K562 (cell line): ENCODE results near the gene LRRC59. TPM values are rescaled to one million over a fixed set of nuclear protein-coding genes. Genes with fewer than 3 reads are reported as not detected.
"Not testable (repeated sequence)": the region's sequence is repeated elsewhere in the genome, so short reads cannot be mapped to it uniquely, and the experiment has no call there.

Experiments
- ATAC-seq: fragments of 200-7000 bp; cut with Tn5 transposase; 3 replicates; pipeline ENCODE4 v1.9.1; 2020; ENCODE audit warnings: moderate library complexity
- BruUV-seq: library from RNA; stranded (reverse); fragments of 400-500 nt; replicated peaks from 2 replicates; lab custom pipeline; 2021; lab: Mats Ljungman, UMichigan
- CTCF ChIA-PET: fragments of 300-600 bp; formaldehyde crosslinking; extraction: SDS; loops from one replicate; lab custom pipeline; 2021; ENCODE audit warnings: low intra/inter-chr PET ratio; lab: Yijun Ruan, JAX
- POLR2A ChIA-PET: fragments of 300-600, 350-650 bp; sonication (Branson Sonifier 250); formaldehyde crosslinking; extraction: SDS; loops from one replicate; lab custom pipeline; 2021; ENCODE audit warnings: antibody characterized with exemption, inconsistent platforms; lab: Yijun Ruan, JAX
- DNase-seq, 4 experiments: peaks; one replicate each; pipeline versions ENCODE4 v3.0.0 to v3.0.0-alpha.2; 2011 to 2018; ENCODE audit warnings: low spot score in 3 of 4, mixed read lengths in 3 of 4; ENCODE audit errors: extremely low read depth in 1 of 4
- FAIRE-seq: peaks from 2 replicates; lab custom pipeline; 2011; peaks lifted over from hg19 to GRCh38; lab: Jason Lieb, UNC
- H2AFZ ChIP-seq: 2 replicates; pipeline ENCODE4 v1.6.0; 2011; ENCODE audit warnings: low read depth, low read length, control low read depth, inconsistent platforms
- H3K27ac ChIP-seq: fragments of 200-600 bp; 3 replicates; pipeline ENCODE4 v1.8.0; 2011; ENCODE audit warnings: low read depth, mild to moderate bottlenecking, control low read depth, inconsistent platforms, low read length, moderate library complexity, mixed read lengths; ENCODE audit errors: extremely low read depth
- H3K27me3 ChIP-seq, 2 experiments: fragments of 300-600 bp in 1 of 2; 2 replicates in 1 of 2; 3 replicates in 1 of 2; pipeline versions ENCODE4 v1.6.0 to v1.8.0; 2011; ENCODE audit warnings: inconsistent platforms in 2 of 2, low read length in 2 of 2, mild to moderate bottlenecking in 1 of 2, mixed read lengths in 1 of 2, moderate library complexity in 1 of 2; ENCODE audit not compliant: control insufficient read depth in 2 of 2, insufficient read depth in 2 of 2
- H3K36me3 ChIP-seq: fragments of 300-600 bp; 3 replicates; pipeline ENCODE4 v1.8.0; 2011; ENCODE audit warnings: mild to moderate bottlenecking, low read length, inconsistent platforms; ENCODE audit not compliant: control insufficient read depth, insufficient read depth
- H3K4me1 ChIP-seq, 2 experiments: fragments of 200-600 bp in 1 of 2; replicated peaks in 1 of 2; 2 replicates in 1 of 2; 3 replicates in 1 of 2; pipeline versions ENCODE4 v1.5.1 to v1.8.0; 2011; ENCODE audit warnings: inconsistent platforms in 2 of 2, low read length in 2 of 2, mild to moderate bottlenecking in 1 of 2, mixed read lengths in 1 of 2, moderate library complexity in 1 of 2; ENCODE audit not compliant: control insufficient read depth in 2 of 2, insufficient read depth in 2 of 2
- H3K4me2 ChIP-seq: 2 replicates; pipeline ENCODE4 v1.6.1; 2011; ENCODE audit warnings: low read length, control low read depth, inconsistent platforms, mixed read lengths; ENCODE audit not compliant: insufficient read depth
- H3K4me3 ChIP-seq: fragments of 200-600 bp; sonication (generic), shearing (Covaris generic); 2 replicates; pipeline ENCODE4 v1.5.1; 2016; ENCODE audit warnings: control low read depth, inconsistent platforms
- H3K79me2 ChIP-seq: fragments of 200-600 bp; 3 replicates; pipeline ENCODE4 v1.8.0; 2011; ENCODE audit warnings: low read length, inconsistent platforms; ENCODE audit not compliant: control insufficient read depth, insufficient read depth
- H3K9ac ChIP-seq, 2 experiments: 2 replicates each; pipeline versions ENCODE4 v1.6.0 to v1.6.1; 2011; ENCODE audit warnings: low read depth in 2 of 2, low read length in 2 of 2, control low read depth in 1 of 2, inconsistent platforms in 1 of 2, mild to moderate bottlenecking in 1 of 2, mixed read lengths in 1 of 2; ENCODE audit not compliant: insufficient read depth in 1 of 2
- H3K9me1 ChIP-seq: one replicate; pipeline ENCODE4 v1.6.0; 2011; ENCODE audit warnings: inconsistent platforms, mild to moderate bottlenecking, low read length, moderate library complexity; ENCODE audit not compliant: control insufficient read depth, insufficient read depth
- H3K9me3 ChIP-seq: replicated peaks from 2 replicates; pipeline ENCODE4 v1.5.1; 2011; ENCODE audit warnings: low read depth, low read length, inconsistent platforms; ENCODE audit not compliant: control insufficient read depth, insufficient read depth
- H4K20me1 ChIP-seq: replicated peaks from 2 replicates; pipeline ENCODE4 v1.6.1; 2011; ENCODE audit warnings: low read length, inconsistent platforms, mixed read lengths; ENCODE audit not compliant: control insufficient read depth, insufficient read depth
- CEBPB ChIP-seq: fragments of 450-650 bp; IDR thresholded peaks from 2 replicates; pipeline ENCODE4 v1.6.1; 2016; ENCODE audit warnings: missing genetic modification characterization, missing compliant biosample characterization
- CEBPG ChIP-seq, 3 experiments: fragments of 200-800 bp in 1 of 3; sonication (Bioruptor generic) in 1 of 3; sonication (generic) in 1 of 3; formaldehyde crosslinking in 1 of 3; IDR thresholded peaks in 2 of 3; conservative IDR thresholded peaks in 1 of 3; 2 replicates each; pipeline versions ENCODE4 v1.6.1 to v1.8.0; 2016 to 2022; ENCODE audit warnings: missing compliant biosample characterization in 2 of 3, missing genetic modification characterization in 2 of 3, mild to moderate bottlenecking in 1 of 3, missing genetic modification reagents in 1 of 3
- ERF ChIP-seq: fragments of 450-650 bp; formaldehyde crosslinking; IDR thresholded peaks from 2 replicates; pipeline ENCODE4 v1.4.0; 2020; ENCODE audit warnings: mild to moderate bottlenecking, mixed read lengths
- FOSL1 ChIP-seq: fragments of 200-800 bp; sonication (Bioruptor generic); conservative IDR thresholded peaks from 2 replicates; pipeline ENCODE4 v1.6.1; 2016; ENCODE audit warnings: missing genetic modification characterization, missing compliant biosample characterization
- POLR3G ChIP-seq: IDR thresholded peaks from 2 replicates; pipeline ENCODE4 v1.6.1; 2011; ENCODE audit not compliant: insufficient read length, insufficient replicate concordance; ENCODE audit errors: extremely low read depth
- RBFOX2 ChIP-seq: fragments of 200-400 bp; formaldehyde crosslinking; IDR thresholded peaks from 2 replicates; pipeline ENCODE4 v1.6.1; 2017; ENCODE audit warnings: low read depth, mild to moderate bottlenecking, low read length, moderate library complexity
- RCOR1 ChIP-seq, 2 experiments: IDR thresholded peaks; 2 replicates each; pipeline ENCODE4 v1.6.1; 2012; ENCODE audit warnings: low read depth in 2 of 2, low read length in 2 of 2, borderline replicate concordance in 1 of 2, improper control_type of control experiment in 1 of 2
- ZBTB8A ChIP-seq: fragments of 450-650 bp; IDR thresholded peaks from 2 replicates; pipeline ENCODE4 v1.6.1; 2018; ENCODE audit warnings: mild to moderate bottlenecking, moderate library complexity; ENCODE audit not compliant: partially characterized antibody
- ZNF589 ChIP-seq: fragments of 200-800 bp; sonication (Bioruptor generic); IDR thresholded peaks from 2 replicates; pipeline ENCODE4 v1.6.1; 2016; ENCODE audit warnings: low read depth, missing genetic modification characterization, missing compliant biosample characterization
- WGBS: fragments of 100-300 bp; shearing (Covaris generic); methylation state at CpG from one replicate; pipeline ENCODE4 v1.1.6; 2016; ENCODE audit warnings: low coverage, mixed read lengths; ENCODE audit not compliant: insufficient coverage; ENCODE audit errors: missing lambda C conversion rate; 5-methylcytosine and 5-hydroxymethylcytosine counted together
- in situ Hi-C: fragments of 300-500 bp; cut with MboI; formaldehyde crosslinking; loops from 4 replicates; pipeline ENCODE4 v1.15.0; 2018; ENCODE audit warnings: inconsistent platforms, mixed read lengths
- intact Hi-C: fragments of 100-400 bp; cut with micrococcal nuclease; formaldehyde crosslinking; loops from 2 replicates; pipeline ENCODE4 v1.14.2; 2022
- polyA plus RNA-seq, 8 experiments: library from polyadenylated mRNA; depleted of rRNA in 4 of 8; stranded (reverse) in 5 of 8; unstranded in 3 of 8; fragments of >200 nt; fragmentation: Nextera tagmentation in 2 of 8; fragmentation: Illumina TruSeq in 1 of 8; extraction: Ambion mirVana in 2 of 8; extraction: Trizol in 1 of 8; gene quantifications; 2 replicates each; pipeline versions ENCODE4 v1.2.1 to v1.2.3, GENCODE V29; 2011 to 2014; ENCODE audit warnings: inconsistent platforms in 1 of 8, missing spikeins in 1 of 8
- total RNA-seq, 7 experiments: library from RNA; depleted of rRNA in 6 of 7; stranded (reverse); fragments of >200 nt in 6 of 7; fragmentation: Illumina TruSeq in 2 of 7; extraction: Trizol in 2 of 7; gene quantifications; 2 replicates each; pipeline versions ENCODE4 v1.2.1 to v1.2.3, GENCODE V29; 2011 to 2021; ENCODE audit warnings: low replicate concordance in 1 of 7

LRRC59 gene
- total and polyA plus RNA-seq, 9 of the 15 experiments (the other 6 are each of a cell fraction or from before 2014, with no cell fraction given) = 27.8 to 244 (median 154) TPM

DNA sequence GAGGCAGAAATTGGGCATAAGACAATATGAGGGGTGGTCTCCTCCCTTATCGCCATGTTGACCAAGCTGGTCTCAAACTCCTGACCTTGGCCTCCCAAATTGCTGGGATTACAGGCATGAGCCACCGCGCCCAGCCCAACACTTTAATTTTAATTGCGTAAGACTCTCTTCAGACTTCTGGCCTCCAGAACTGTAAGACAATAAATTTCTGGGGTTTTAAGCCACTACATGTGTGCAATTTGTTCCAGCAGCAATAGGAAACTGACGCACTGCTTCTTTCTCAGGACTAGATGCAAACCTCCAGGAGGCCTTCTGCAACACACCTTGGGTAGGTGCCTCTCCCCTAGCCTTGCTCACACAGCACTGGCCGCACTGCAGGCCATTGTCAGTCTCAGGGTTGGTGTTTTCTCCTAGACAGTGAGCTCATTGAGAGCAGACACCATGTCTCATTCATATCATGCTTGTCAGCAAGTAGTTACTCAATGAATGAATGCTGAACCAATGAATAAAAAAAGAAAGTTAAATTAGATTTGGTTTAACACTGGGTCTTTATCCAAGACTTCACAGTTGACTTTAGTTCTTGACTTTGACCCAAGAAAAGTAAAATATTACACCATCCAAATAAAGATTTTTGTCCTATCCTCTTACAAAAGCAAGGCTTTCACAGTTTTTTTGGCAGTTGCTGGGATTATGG is 23.2 kb upstream of the LRRC59 start:
- intact Hi-C loops = no loop called here

GRCh38 chr17:50419577-50419976 is 22.3 kb upstream of the LRRC59 start:
- H3K9ac ChIP-seq, ATAC-seq, FAIRE-seq, H3K27ac ChIP-seq, CTCF ChIA-PET, BruUV-seq, H3K4me3 ChIP-seq, H3K36me3 ChIP-seq, in situ Hi-C loops, H3K27me3 ChIP-seq, DNase-seq, H3K9me1 ChIP-seq, H4K20me1 ChIP-seq, H3K4me2 ChIP-seq, H3K79me2 ChIP-seq, H3K9me3 ChIP-seq, intact Hi-C loops, H2AFZ ChIP-seq: not testable (repeated sequence)
- WGBS = 89% methylated on average over 10 of the region's 10 CpGs
- POLR2A ChIA-PET = interaction anchor here (1.8 kb wide), 1 partner anchor 23 kb away, joined by 5 read pairs; the partner anchor contains the start of gene LRRC59
- peaks cover 11% of the 10 kb centered on the region in 2 experiments for H3K4me1 ChIP-seq

More for the DNA sequence above, 23.2 kb upstream of the LRRC59 start:
- H4K20me1 ChIP-seq = no peaks in the 10 kb centered on the region
- H3K4me2 ChIP-seq = no peak overlapping the region; the same call in 1 of the 2 replicates
- H3K79me2 ChIP-seq = no peaks in the 10 kb centered on the region
- H3K36me3 ChIP-seq = no peaks in the 10 kb centered on the region
- no peak overlapping the region; the same call in 2 of the 3 replicates for H3K27ac ChIP-seq
- in situ Hi-C loops = no loop called here
- POLR2A ChIA-PET = interaction anchor here (0.6 to 1.8 kb wide), 3 partner anchors 9 to 24 kb away, joined by 3 to 5 read pairs (median 4); partner anchors contain the start of gene LRRC59
- no peak for DNase-seq
- ATAC-seq = no peak
- H3K9me3 ChIP-seq = no peaks in the 10 kb centered on the region
- no peaks in the 10 kb centered on the region for H3K27me3 ChIP-seq
- H3K9ac ChIP-seq = no peak overlapping the region
- no peak overlapping the region for H3K4me3 ChIP-seq
- CTCF ChIA-PET = no interaction called here
- peak overlapping the region; percentile 86 for H2AFZ ChIP-seq
- no TSS peak for BruUV-seq
- no peaks in the 10 kb centered on the region for H3K9me1 ChIP-seq
- WGBS = 91% methylated on average over 6 of the region's 6 CpGs
- FAIRE-seq = no peak
- TF ChIP-seq ZBTB8A (no peak), CEBPG (CRISPR knock-in tag; IDR thresholded peaks at IDR 0.05) (no peak), CEBPG (tag; conservative IDR thresholded peaks at IDR 0.05 in 1 of 2, IDR thresholded peaks at IDR 0.05 in 1 of 2) (peak in 1 of 2 experiments; percentile 30; a peak in 1 of 4 replicates), CEBPB (tag) (peak; percentile 82), ERF (CRISPR knock-in tag) (no peak), RCOR1 (IDR thresholded peaks at IDR 0.05; ENCODE audit: borderline replicate concordance in 1 of 2, low read depth in 2 of 2, low read length in 2 of 2) (no peak), RBFOX2 (no peak), FOSL1 (tag) (no peak), ZNF589 (0 out of 2 replicates have a peak, but pooled peaks have one; percentile 20), POLR3G (no peak)
- peaks cover 20% of the 10 kb centered on the region in 2 experiments for H3K4me1 ChIP-seq
